ENCODE results near the gene OPA1. TPM values are rescaled to one million over a fixed set of nuclear protein-coding genes. Genes with fewer than 3 reads are reported as not detected.

Gene OPA1
- total and polyA plus RNA-seq, 2 of the 4 experiments (the other 2 are of a cell fraction): 17.8 to 73.7 TPM

- CTCF ChIA-PET: no interaction called here
- H3K27me3 ChIP-seq (ENCODE audit: control insufficient read depth, insufficient read depth, low read length): peaks cover 3% of the 10 kb centered on the region
Measured at GRCh38 chr3:193716150-193716549, 123.1 kb downstream of the OPA1 start.

More at GRCh38 chr3:193716150-193716549, 123.1 kb downstream of the OPA1 start:
- Histone ChIP-seq H2AFZ (replicated peaks; ENCODE audit: low read length, poor library complexity) (no peak overlapping the region), H3K4me2 (ENCODE audit: low read depth, low read length) (no peak overlapping the region), H3K56ac (ENCODE audit: extremely low read depth, insufficient read depth, low read length) (no peak overlapping the region), H3K4me3 (ENCODE audit: insufficient read depth, low read depth, low read length) (no peak overlapping the region), H4K20me1 (ENCODE audit: insufficient read depth, low read length) (no peaks in the 10 kb centered on the region), H3K14ac (replicated peaks; ENCODE audit: low read depth, low read length) (no peak overlapping the region), H3K18ac (ENCODE audit: low read depth, low read length) (no peak overlapping the region), H3K4me1 (ENCODE audit: control insufficient read depth, insufficient read depth, low read length) (no peaks in the 10 kb centered on the region), H2BK120ac (ENCODE audit: low read depth, low read length) (no peak overlapping the region), H2AK9ac (replicated peaks; ENCODE audit: low read depth, low read length, poor library complexity) (no peak overlapping the region), H3K9me3 (ENCODE audit: control insufficient read depth, insufficient read depth, low read length) (peaks cover 8% of the 10 kb centered on the region), H4K91ac (ENCODE audit: insufficient read depth, low read depth, low read length) (no peak overlapping the region), H3K9ac (ENCODE audit: low read depth, low read length) (no peak overlapping the region), H3K27ac (ENCODE audit: insufficient read depth, low read length) (no peak overlapping the region), H3K23ac (ENCODE audit: low read depth, low read length) (no peak overlapping the region), H2BK5ac (ENCODE audit: low read depth, low read length, poor library complexity, severe bottlenecking) (no peak overlapping the region), H3K4ac (ENCODE audit: low read depth, low read length) (no peak overlapping the region), H2BK15ac (ENCODE audit: low read depth, low read length) (no peak overlapping the region), H4K8ac (ENCODE audit: low read depth in 2 of 2, low read length in 2 of 2) (no peak overlapping the region), H3K9me1 (ENCODE audit: insufficient read depth, low read length) (no peaks in the 10 kb centered on the region), H3K36me3 (ENCODE audit: control insufficient read depth, insufficient read depth, low read length) (no peaks in the 10 kb centered on the region), H2AK5ac (ENCODE audit: low read depth, low read length) (no peak overlapping the region), H2BK20ac (ENCODE audit: low read depth, low read length) (no peak overlapping the region), H4K5ac (ENCODE audit: low read depth, low read length) (no peak overlapping the region), H3K79me1 (ENCODE audit: low read depth in 1 of 2, low read length in 2 of 2) (no peaks in the 10 kb centered on the region)
- no TSS peak for BruUV-seq (replicated peaks)
- DNase-seq (no peak), ATAC-seq (ENCODE audit: low read depth) (no peak)
- POLR2A ChIA-PET (ENCODE audit: unreplicated experiment): no interaction called here
- in situ Hi-C loops (cut with MboI; ENCODE audit: low sequenced_read_pairs): no loop called here
- dilution Hi-C loops (cut with HindIII; ENCODE audit: low sequenced_read_pairs, unreplicated experiment): no loop called here
- no peak for TF ChIP-seq CEBPB (IDR thresholded peaks at IDR 0.05; ENCODE audit: low read depth, low read length)
- TF ChIP-seq, protein P1, sequence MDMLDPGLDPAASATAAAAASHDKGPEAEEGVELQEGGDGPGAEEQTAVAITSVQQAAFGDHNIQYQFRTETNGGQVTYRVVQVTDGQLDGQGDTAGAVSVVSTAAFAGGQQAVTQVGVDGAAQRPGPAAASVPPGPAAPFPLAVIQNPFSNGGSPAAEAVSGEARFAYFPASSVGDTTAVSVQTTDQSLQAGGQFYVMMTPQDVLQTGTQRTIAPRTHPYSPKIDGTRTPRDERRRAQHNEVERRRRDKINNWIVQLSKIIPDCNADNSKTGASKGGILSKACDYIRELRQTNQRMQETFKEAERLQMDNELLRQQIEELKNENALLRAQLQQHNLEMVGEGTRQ (IDR thresholded peaks at IDR 0.05; ENCODE audit: low read depth, low read length): no peak
- TF ChIP-seq MXI1 (IDR thresholded peaks at IDR 0.05; ENCODE audit: borderline replicate concordance, low read depth, low read length): no peak
- intact Hi-C loops (cut with micrococcal nuclease): no loop called here
- WGBS, 2 experiments (ENCODE audit: extremely low coverage in 2 of 2, insufficient read length in 1 of 2): 33% methylated on average over 1 of the region's 4 CpGs; no CpG with 5 or more reads in 1 of the 2 experiments
